ENCODE results near the gene CASKIN1. TPM values are rescaled to one million over a fixed set of nuclear protein-coding genes. Genes with fewer than 3 reads are reported as not detected.

The CASKIN1 gene
- total and polyA plus RNA-seq, 2 of the 8 experiments (the other 6 are each of a cell fraction or from before 2014, with no cell fraction given), result 1.2 to 6.4 TPM

DNA sequence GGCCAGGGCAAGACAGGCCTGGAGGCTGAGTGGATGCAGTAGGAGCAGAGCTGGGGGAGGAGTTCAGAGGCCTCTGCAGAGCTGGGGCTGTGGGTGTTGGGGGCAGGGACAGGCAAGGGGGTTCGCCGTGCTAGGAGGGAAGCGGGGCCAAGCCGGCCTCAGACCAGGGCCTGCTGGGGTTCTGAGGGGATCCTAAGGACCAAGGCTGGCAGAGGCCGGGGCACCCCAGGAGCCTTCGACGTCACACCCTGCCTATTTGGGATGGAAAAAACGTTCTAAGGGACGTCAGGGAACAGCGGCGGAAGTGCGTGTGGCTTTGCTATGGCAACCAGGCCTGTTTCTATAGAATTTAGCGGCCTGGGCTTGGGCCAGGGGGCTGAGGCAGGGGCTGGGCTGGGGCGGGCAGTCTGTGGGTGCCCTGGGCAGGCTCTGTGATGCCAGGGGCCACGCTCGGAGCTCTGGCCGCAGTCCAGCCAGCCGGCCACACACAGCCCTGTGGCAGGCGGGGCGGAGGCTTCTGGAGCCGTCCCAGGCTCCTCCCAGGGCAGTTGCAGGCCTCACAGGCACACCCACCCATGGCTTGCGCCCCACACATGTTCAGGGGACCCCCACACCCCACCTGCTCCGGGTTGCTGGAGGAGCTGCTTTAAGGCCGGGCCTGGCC is 37.1 kb downstream of the CASKIN1 start (continued):
- TF ChIP-seq CBX5 (IDR thresholded peaks at IDR 0.05; ENCODE audit: low read depth, low read length) (no peak), ASH2L (IDR thresholded peaks at IDR 0.05; ENCODE audit: low read length) (no peak), SP2 (IDR thresholded peaks at IDR 0.05; ENCODE audit: low read length) (no peak), CEBPB (IDR thresholded peaks at IDR 0.05; ENCODE audit: low read depth, low read length) (no peak), SRF (IDR thresholded peaks at IDR 0.05; ENCODE audit: low read depth, low read length) (no peak)

All from H1 (cell line).